Activated T-cell treated with anti-CD3 and anti-CD28 coated beads, Interleukin-2, amount 50 U/mL, for 72 hours (primary cell): ENCODE results near the gene BTK. TPM values are rescaled to one million over a fixed set of nuclear protein-coding genes. Genes with fewer than 3 reads are reported as not detected.

Experiments
- ATAC-seq, 2 donors: fragments of 150-1000 bp; cut with Tn5 transposase; replicated peaks in 1 of 2; 2 replicates each; pipeline ENCODE4 v1.10.0; 2021; ENCODE audit warnings: moderate library complexity in 2 of 2, mild to moderate bottlenecking in 1 of 2
- DNase-seq, 2 donors: peaks; one replicate each; pipeline ENCODE4 v3.0.0; 2021 to 2022; ENCODE audit warnings: mixed read lengths in 1 of 2
- H3K27ac Mint-ChIP-seq: one replicate; pipeline ENCODE4 v1.8.0; 2022; ENCODE audit warnings: mild to moderate bottlenecking, moderate library complexity, mixed read lengths
- H3K27me3 Mint-ChIP-seq: one replicate; pipeline ENCODE4 v1.8.0; 2022; ENCODE audit warnings: low read depth, mixed read lengths
- H3K36me3 Mint-ChIP-seq, 2 donors: one replicate each; pipeline ENCODE4 v1.8.0; 2022; ENCODE audit warnings: mixed read lengths in 2 of 2, mild to moderate bottlenecking in 1 of 2; ENCODE audit not compliant: insufficient read depth in 2 of 2
- H3K4me1 Mint-ChIP-seq: one replicate; pipeline ENCODE4 v1.8.0; 2022; ENCODE audit warnings: low read depth, mixed read lengths
- H3K4me3 Mint-ChIP-seq, 2 donors: one replicate each; pipeline ENCODE4 v1.8.0; 2022; ENCODE audit warnings: mild to moderate bottlenecking in 2 of 2, mixed read lengths in 2 of 2, moderate library complexity in 2 of 2
- H3K9me3 Mint-ChIP-seq, 2 donors: one replicate each; pipeline ENCODE4 v1.8.0; 2022; ENCODE audit warnings: mixed read lengths in 2 of 2
- total RNA-seq, 2 donors: library from RNA; stranded (reverse); gene quantifications; one replicate each; pipeline ENCODE4 v1.2.3, GENCODE V29; 2022

BTK gene
- total RNA-seq, result 1 to 10 TPM; 1.7 to 1.9 TPM

- DNase-seq (no peak), ATAC-seq (no peak)
- peaks cover 7% of the 10 kb centered on the region for H3K27me3 Mint-ChIP-seq
- peaks cover 0 to 2% of the 10 kb centered on the region in 2 donors for H3K36me3 Mint-ChIP-seq
- no peak within 1 kb of the TSS for H3K4me3 Mint-ChIP-seq
- H3K27ac Mint-ChIP-seq, result no peak within 1 kb of the TSS
- H3K9me3 Mint-ChIP-seq, result no peaks in the 10 kb centered on the region
- H3K4me1 Mint-ChIP-seq, result peaks cover 5% of the 10 kb centered on the region
These were observed at the start of gene BTK for GRCh38 chrX:101385795-101386541. TSS of gene BTK (minus strand) at chrX:101386191. CDS start at chrX:101375284, 10,907 bp downstream.

GRCh38 chrX:101430457-101431078 lies 44.6 kb upstream of the BTK start:
- Mint-ChIP-seq H3K36me3 (peaks cover 4 to 18% of the 10 kb centered on the region in 2 donors), H3K27me3 (peaks cover 5% of the 10 kb centered on the region), H3K27ac (peak overlapping the region; percentile 75), H3K9me3 (no peaks in the 10 kb centered on the region), H3K4me3 (peak overlapping the region; percentile 66 to 82), H3K4me1 (peaks cover 15% of the 10 kb centered on the region)
- DNase-seq (no peak), ATAC-seq (peak; percentile 91 to 92)

- Mint-ChIP-seq H3K27ac (peak overlapping the region; percentile 75), H3K4me1 (peaks cover 15% of the 10 kb centered on the region), H3K9me3 (no peaks in the 10 kb centered on the region), H3K36me3 (peaks cover 4 to 21% of the 10 kb centered on the region in 2 donors), H3K27me3 (peaks cover 10% of the 10 kb centered on the region), H3K4me3 (peak overlapping the region; percentile 66 to 82)
- ATAC-seq (peak; percentile 89 to 91), DNase-seq (no peak)
These were observed 43.9 kb upstream of the BTK start for GRCh38 chrX:101429934-101430333.

GRCh38 chrX:101427954-101428353 lies 42.0 kb upstream of the BTK start:
- peaks cover 4 to 22% of the 10 kb centered on the region in 2 donors for H3K36me3 Mint-ChIP-seq
- ATAC-seq (no peak), DNase-seq (no peak)
- H3K27ac Mint-ChIP-seq, result no peak overlapping the region
- no peak overlapping the region for H3K4me3 Mint-ChIP-seq
- peaks cover 13% of the 10 kb centered on the region for H3K27me3 Mint-ChIP-seq
- no peaks in the 10 kb centered on the region for H3K9me3 Mint-ChIP-seq
- H3K4me1 Mint-ChIP-seq, result peaks cover 15% of the 10 kb centered on the region

GRCh38 chrX:101419489-101419888 lies 33.5 kb upstream of the BTK start:
- Mint-ChIP-seq H3K27ac (peak overlapping the region; percentile 47), H3K4me3 (peak overlapping the region; percentile 83 to 92), H3K4me1 (peaks cover 29% of the 10 kb centered on the region), H3K36me3 (peaks cover 0 to 1% of the 10 kb centered on the region in 2 donors), H3K9me3 (no peaks in the 10 kb centered on the region), H3K27me3 (peaks cover 19% of the 10 kb centered on the region)
- ATAC-seq (no peak), DNase-seq (no peak)

GRCh38 chrX:101417981-101418841 lies 32.2 kb upstream of the BTK start:
- Mint-ChIP-seq H3K27ac (peak overlapping the region; percentile 96), H3K36me3 (peaks cover 0 to 1% of the 10 kb centered on the region in 2 donors), H3K4me1 (peaks cover 33% of the 10 kb centered on the region), H3K9me3 (no peaks in the 10 kb centered on the region), H3K27me3 (peaks cover 19% of the 10 kb centered on the region), H3K4me3 (peak overlapping the region; percentile 83 to 92)
- peak; percentile 55 to 73 for ATAC-seq
- DNase-seq, result peak; percentile 59 to 60

GRCh38 chrX:101417190-101417589 lies 31.2 kb upstream of the BTK start:
- Mint-ChIP-seq H3K9me3 (no peaks in the 10 kb centered on the region), H3K36me3 (peaks cover 0 to 6% of the 10 kb centered on the region in 2 donors), H3K4me3 (peak overlapping the region; percentile 83 to 92), H3K27ac (peak overlapping the region; percentile 96), H3K4me1 (peaks cover 43% of the 10 kb centered on the region), H3K27me3 (peaks cover 19% of the 10 kb centered on the region)
- ATAC-seq, result no peak
- no peak for DNase-seq

GRCh38 chrX:101416691-101417090 lies 30.7 kb upstream of the BTK start:
- H3K27ac Mint-ChIP-seq, result peak overlapping the region; percentile 80
- peak overlapping the region in 1 of 2 donors; percentile 41 for H3K4me3 Mint-ChIP-seq
- no peaks in the 10 kb centered on the region for H3K9me3 Mint-ChIP-seq

GRCh38 chrX:101415180-101416145 lies 29.5 kb upstream of the BTK start:
- ATAC-seq (peak; percentile 63 to 72), DNase-seq (peak; percentile 38)
- no peaks in the 10 kb centered on the region for H3K9me3 Mint-ChIP-seq
- H3K27me3 Mint-ChIP-seq, result peaks cover 15% of the 10 kb centered on the region
- H3K36me3 Mint-ChIP-seq, result peaks cover 0 to 8% of the 10 kb centered on the region in 2 donors
- H3K4me3 Mint-ChIP-seq, result peak overlapping the region; percentile 59 to 66
- H3K27ac Mint-ChIP-seq, result peak overlapping the region; percentile 93
- peaks cover 48% of the 10 kb centered on the region for H3K4me1 Mint-ChIP-seq

More at GRCh38 chrX:101416691-101417090, 30.7 kb upstream of the BTK start:
- Mint-ChIP-seq H3K27me3 (peaks cover 19% of the 10 kb centered on the region), H3K36me3 (peaks cover 0 to 8% of the 10 kb centered on the region in 2 donors), H3K4me1 (peaks cover 43% of the 10 kb centered on the region)
- no peak for DNase-seq
- ATAC-seq, result no peak

- ATAC-seq, result no peak
- no peak for DNase-seq
- no peaks in the 10 kb centered on the region for H3K9me3 Mint-ChIP-seq
- H3K4me3 Mint-ChIP-seq, result peak overlapping the region in 1 of 2 donors; percentile 25
- peaks cover 5 to 13% of the 10 kb centered on the region in 2 donors for H3K36me3 Mint-ChIP-seq
- peak overlapping the region; percentile 86 for H3K27ac Mint-ChIP-seq
- peaks cover 37% of the 10 kb centered on the region for H3K4me1 Mint-ChIP-seq
- no peaks in the 10 kb centered on the region for H3K27me3 Mint-ChIP-seq
These were observed 26.0 kb upstream of the BTK start for GRCh38 chrX:101411984-101412383.

GRCh38 chrX:101410461-101410860 lies 24.5 kb upstream of the BTK start:
- H3K27me3 Mint-ChIP-seq, result no peaks in the 10 kb centered on the region
- no peaks in the 10 kb centered on the region for H3K9me3 Mint-ChIP-seq
- ATAC-seq, result no peak
- H3K27ac Mint-ChIP-seq, result peak overlapping the region; percentile 96
- peaks cover 7 to 14% of the 10 kb centered on the region in 2 donors for H3K36me3 Mint-ChIP-seq
- DNase-seq, result no peak
- H3K4me1 Mint-ChIP-seq, result peaks cover 33% of the 10 kb centered on the region
- H3K4me3 Mint-ChIP-seq, result peak overlapping the region; percentile 70 to 95

- DNase-seq (no peak), ATAC-seq (no peak)
- peak overlapping the region; percentile 85 to 96 for H3K4me3 Mint-ChIP-seq
- H3K27ac Mint-ChIP-seq, result peak overlapping the region; percentile 87
- H3K9me3 Mint-ChIP-seq, result no peaks in the 10 kb centered on the region
- no peaks in the 10 kb centered on the region for H3K27me3 Mint-ChIP-seq
- peaks cover 11 to 14% of the 10 kb centered on the region in 2 donors for H3K36me3 Mint-ChIP-seq
- peaks cover 24% of the 10 kb centered on the region for H3K4me1 Mint-ChIP-seq
These were observed 23.1 kb upstream of the BTK start for GRCh38 chrX:101409043-101409442.
